Measurements from ENCODE around the gene CCKAR.

Gene CCKAR

GRCh38 chr4:26457412-26457811 lies 32.9 kb downstream of the CCKAR start:
- Mint-ChIP-seq H3K4me3 (no peak overlapping the region), H3K27ac (no peak overlapping the region), H3K36me3 (ENCODE audit: low read depth) (no peaks in the 10 kb centered on the region), H3K9me3 (peaks cover 2% of the 10 kb centered on the region), H3K4me1 (ENCODE audit: low read depth) (peaks cover 12% of the 10 kb centered on the region), H3K27me3 (ENCODE audit: low read depth) (peaks cover 4% of the 10 kb centered on the region)

- no peak overlapping the region for H3K4me3 Mint-ChIP-seq
- H3K36me3 Mint-ChIP-seq (ENCODE audit: low read depth) = no peaks in the 10 kb centered on the region
- peaks cover 2% of the 10 kb centered on the region for H3K9me3 Mint-ChIP-seq
- peaks cover 12% of the 10 kb centered on the region for H3K4me1 Mint-ChIP-seq (ENCODE audit: low read depth)
- peaks cover 4% of the 10 kb centered on the region for H3K27me3 Mint-ChIP-seq (ENCODE audit: low read depth)
- no peak overlapping the region for H3K27ac Mint-ChIP-seq
Measured at GRCh38 chr4:26455571-26455970, 34.7 kb downstream of the CCKAR start.

- H3K36me3 Mint-ChIP-seq (ENCODE audit: low read depth) = no peaks in the 10 kb centered on the region
- peaks cover 12% of the 10 kb centered on the region for H3K4me1 Mint-ChIP-seq (ENCODE audit: low read depth)
- H3K27me3 Mint-ChIP-seq (ENCODE audit: low read depth) = peaks cover 4% of the 10 kb centered on the region
- H3K27ac Mint-ChIP-seq = no peak overlapping the region
- H3K9me3 Mint-ChIP-seq = peaks cover 2% of the 10 kb centered on the region
- H3K4me3 Mint-ChIP-seq = no peak overlapping the region
Measured at GRCh38 chr4:26454961-26455360, 35.3 kb downstream of the CCKAR start.

GRCh38 chr4:26452565-26453531 lies 37.4 kb downstream of the CCKAR start:
- H3K4me1 Mint-ChIP-seq (ENCODE audit: low read depth) = peaks cover 3% of the 10 kb centered on the region
- H3K27me3 Mint-ChIP-seq (ENCODE audit: low read depth) = peaks cover 4% of the 10 kb centered on the region
- H3K9me3 Mint-ChIP-seq = peaks cover 2% of the 10 kb centered on the region

GRCh38 chr4:26451597-26451996 lies 38.7 kb downstream of the CCKAR start:
- Mint-ChIP-seq H3K4me3 (no peak overlapping the region), H3K36me3 (ENCODE audit: low read depth) (no peaks in the 10 kb centered on the region), H3K27ac (no peak overlapping the region), H3K27me3 (ENCODE audit: low read depth) (no peaks in the 10 kb centered on the region), H3K9me3 (peaks cover 2% of the 10 kb centered on the region), H3K4me1 (ENCODE audit: low read depth) (no peaks in the 10 kb centered on the region)

More at GRCh38 chr4:26452565-26453531, 37.4 kb downstream of the CCKAR start:
- Mint-ChIP-seq H3K36me3 (ENCODE audit: low read depth) (no peaks in the 10 kb centered on the region), H3K27ac (no peak overlapping the region), H3K4me3 (no peak overlapping the region)

GRCh38 chr4:26450418-26450817 lies 39.9 kb downstream of the CCKAR start:
- Mint-ChIP-seq H3K27ac (no peak overlapping the region), H3K4me3 (no peak overlapping the region), H3K9me3 (peaks cover 2% of the 10 kb centered on the region), H3K36me3 (ENCODE audit: low read depth) (no peaks in the 10 kb centered on the region), H3K27me3 (ENCODE audit: low read depth) (no peaks in the 10 kb centered on the region), H3K4me1 (ENCODE audit: low read depth) (no peaks in the 10 kb centered on the region)

GRCh38 chr4:26447378-26447777 lies 42.9 kb downstream of the CCKAR start:
- no peaks in the 10 kb centered on the region for H3K27me3 Mint-ChIP-seq (ENCODE audit: low read depth)
- peaks cover 4% of the 10 kb centered on the region for H3K36me3 Mint-ChIP-seq (ENCODE audit: low read depth)
- no peak overlapping the region for H3K4me3 Mint-ChIP-seq
- H3K27ac Mint-ChIP-seq = no peak overlapping the region
- H3K9me3 Mint-ChIP-seq = peaks cover 6% of the 10 kb centered on the region
- no peaks in the 10 kb centered on the region for H3K4me1 Mint-ChIP-seq (ENCODE audit: low read depth)

- Mint-ChIP-seq H3K4me1 (ENCODE audit: low read depth) (peaks cover 1% of the 10 kb centered on the region), H3K27ac (no peak overlapping the region), H3K9me3 (peaks cover 6% of the 10 kb centered on the region), H3K4me3 (no peak overlapping the region), H3K36me3 (ENCODE audit: low read depth) (peaks cover 13% of the 10 kb centered on the region), H3K27me3 (ENCODE audit: low read depth) (no peaks in the 10 kb centered on the region)
Measured at GRCh38 chr4:26441771-26442170, 48.5 kb downstream of the CCKAR start.

GRCh38 chr4:26441102-26441501 lies 49.2 kb downstream of the CCKAR start:
- peaks cover 6% of the 10 kb centered on the region for H3K9me3 Mint-ChIP-seq
- H3K4me1 Mint-ChIP-seq (ENCODE audit: low read depth) = peaks cover 1% of the 10 kb centered on the region
- H3K27me3 Mint-ChIP-seq (ENCODE audit: low read depth) = no peaks in the 10 kb centered on the region
- no peak overlapping the region for H3K4me3 Mint-ChIP-seq
- no peak overlapping the region for H3K27ac Mint-ChIP-seq
- H3K36me3 Mint-ChIP-seq (ENCODE audit: low read depth) = peaks cover 13% of the 10 kb centered on the region

GRCh38 chr4:26434030-26434639 lies 56.1 kb downstream of the CCKAR start:
- H3K36me3 Mint-ChIP-seq (ENCODE audit: low read depth) = peaks cover 36% of the 10 kb centered on the region
- no peaks in the 10 kb centered on the region for H3K9me3 Mint-ChIP-seq
- peak overlapping the region; percentile 54 for H3K27ac Mint-ChIP-seq
- H3K4me3 Mint-ChIP-seq = no peak overlapping the region
- H3K4me1 Mint-ChIP-seq (ENCODE audit: low read depth) = peaks cover 3% of the 10 kb centered on the region
- H3K27me3 Mint-ChIP-seq (ENCODE audit: low read depth) = no peaks in the 10 kb centered on the region

GRCh38 chr4:26433556-26433955 lies 56.7 kb downstream of the CCKAR start:
- H3K4me3 Mint-ChIP-seq = no peak overlapping the region
- peaks cover 3% of the 10 kb centered on the region for H3K4me1 Mint-ChIP-seq (ENCODE audit: low read depth)
- no peaks in the 10 kb centered on the region for H3K27me3 Mint-ChIP-seq (ENCODE audit: low read depth)
- no peaks in the 10 kb centered on the region for H3K9me3 Mint-ChIP-seq
- no peak overlapping the region for H3K27ac Mint-ChIP-seq
- peaks cover 33% of the 10 kb centered on the region for H3K36me3 Mint-ChIP-seq (ENCODE audit: low read depth)

GRCh38 chr4:26432419-26432818 lies 57.9 kb downstream of the CCKAR start:
- peaks cover 35% of the 10 kb centered on the region for H3K36me3 Mint-ChIP-seq (ENCODE audit: low read depth)

GRCh38 chr4:26431461-26432180 lies 58.7 kb downstream of the CCKAR start:
- no peak overlapping the region for H3K4me3 Mint-ChIP-seq
- no peak overlapping the region for H3K27ac Mint-ChIP-seq

More at GRCh38 chr4:26432419-26432818, 57.9 kb downstream of the CCKAR start:
- H3K27ac Mint-ChIP-seq = no peak overlapping the region
- no peaks in the 10 kb centered on the region for H3K27me3 Mint-ChIP-seq (ENCODE audit: low read depth)
- no peak overlapping the region for H3K4me3 Mint-ChIP-seq
- no peaks in the 10 kb centered on the region for H3K9me3 Mint-ChIP-seq
- H3K4me1 Mint-ChIP-seq (ENCODE audit: low read depth) = peaks cover 6% of the 10 kb centered on the region

More at GRCh38 chr4:26431461-26432180, 58.7 kb downstream of the CCKAR start:
- Mint-ChIP-seq H3K36me3 (ENCODE audit: low read depth) (peaks cover 43% of the 10 kb centered on the region), H3K27me3 (ENCODE audit: low read depth) (no peaks in the 10 kb centered on the region), H3K4me1 (ENCODE audit: low read depth) (peaks cover 14% of the 10 kb centered on the region), H3K9me3 (no peaks in the 10 kb centered on the region)
